Panc1 (cell line): ENCODE results near the gene CDK19.

Source experiments
- SIN3A ChIP-seq: IDR thresholded peaks from 2 replicates; pipeline ENCODE4 v1.6.1; 2012; ENCODE audit warnings: low read depth, mild to moderate bottlenecking, low read length, moderate library complexity, borderline replicate concordance; ENCODE audit not compliant: insufficient read depth
- TF ChIP-seq, protein P1 (sequence below), 2 experiments: IDR thresholded peaks; 2 replicates each; pipeline ENCODE4 v1.6.1; 2011 to 2012; ENCODE audit warnings: low read depth in 2 of 2, control low read depth in 1 of 2, low read length in 1 of 2, mild to moderate bottlenecking in 1 of 2, moderate library complexity in 1 of 2; ENCODE audit not compliant: insufficient read depth in 1 of 2
- TF ChIP-seq, protein P2 (sequence below): fragments of 450-650 bp; IDR thresholded peaks from 2 replicates; pipeline ENCODE4 v1.5.1; 2017; ENCODE audit warnings: mild to moderate bottlenecking

GRCh38 chr6:110625883-110626282 is 189.4 kb downstream of the CDK19 start:
- TF ChIP-seq, protein P1, sequence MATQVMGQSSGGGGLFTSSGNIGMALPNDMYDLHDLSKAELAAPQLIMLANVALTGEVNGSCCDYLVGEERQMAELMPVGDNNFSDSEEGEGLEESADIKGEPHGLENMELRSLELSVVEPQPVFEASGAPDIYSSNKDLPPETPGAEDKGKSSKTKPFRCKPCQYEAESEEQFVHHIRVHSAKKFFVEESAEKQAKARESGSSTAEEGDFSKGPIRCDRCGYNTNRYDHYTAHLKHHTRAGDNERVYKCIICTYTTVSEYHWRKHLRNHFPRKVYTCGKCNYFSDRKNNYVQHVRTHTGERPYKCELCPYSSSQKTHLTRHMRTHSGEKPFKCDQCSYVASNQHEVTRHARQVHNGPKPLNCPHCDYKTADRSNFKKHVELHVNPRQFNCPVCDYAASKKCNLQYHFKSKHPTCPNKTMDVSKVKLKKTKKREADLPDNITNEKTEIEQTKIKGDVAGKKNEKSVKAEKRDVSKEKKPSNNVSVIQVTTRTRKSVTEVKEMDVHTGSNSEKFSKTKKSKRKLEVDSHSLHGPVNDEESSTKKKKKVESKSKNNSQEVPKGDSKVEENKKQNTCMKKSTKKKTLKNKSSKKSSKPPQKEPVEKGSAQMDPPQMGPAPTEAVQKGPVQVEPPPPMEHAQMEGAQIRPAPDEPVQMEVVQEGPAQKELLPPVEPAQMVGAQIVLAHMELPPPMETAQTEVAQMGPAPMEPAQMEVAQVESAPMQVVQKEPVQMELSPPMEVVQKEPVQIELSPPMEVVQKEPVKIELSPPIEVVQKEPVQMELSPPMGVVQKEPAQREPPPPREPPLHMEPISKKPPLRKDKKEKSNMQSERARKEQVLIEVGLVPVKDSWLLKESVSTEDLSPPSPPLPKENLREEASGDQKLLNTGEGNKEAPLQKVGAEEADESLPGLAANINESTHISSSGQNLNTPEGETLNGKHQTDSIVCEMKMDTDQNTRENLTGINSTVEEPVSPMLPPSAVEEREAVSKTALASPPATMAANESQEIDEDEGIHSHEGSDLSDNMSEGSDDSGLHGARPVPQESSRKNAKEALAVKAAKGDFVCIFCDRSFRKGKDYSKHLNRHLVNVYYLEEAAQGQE (IDR thresholded peaks at IDR 0.05; ENCODE audit: insufficient read depth in 1 of 2, low read depth in 2 of 2, low read length in 1 of 2) = no peak
- TF ChIP-seq, protein P2, sequence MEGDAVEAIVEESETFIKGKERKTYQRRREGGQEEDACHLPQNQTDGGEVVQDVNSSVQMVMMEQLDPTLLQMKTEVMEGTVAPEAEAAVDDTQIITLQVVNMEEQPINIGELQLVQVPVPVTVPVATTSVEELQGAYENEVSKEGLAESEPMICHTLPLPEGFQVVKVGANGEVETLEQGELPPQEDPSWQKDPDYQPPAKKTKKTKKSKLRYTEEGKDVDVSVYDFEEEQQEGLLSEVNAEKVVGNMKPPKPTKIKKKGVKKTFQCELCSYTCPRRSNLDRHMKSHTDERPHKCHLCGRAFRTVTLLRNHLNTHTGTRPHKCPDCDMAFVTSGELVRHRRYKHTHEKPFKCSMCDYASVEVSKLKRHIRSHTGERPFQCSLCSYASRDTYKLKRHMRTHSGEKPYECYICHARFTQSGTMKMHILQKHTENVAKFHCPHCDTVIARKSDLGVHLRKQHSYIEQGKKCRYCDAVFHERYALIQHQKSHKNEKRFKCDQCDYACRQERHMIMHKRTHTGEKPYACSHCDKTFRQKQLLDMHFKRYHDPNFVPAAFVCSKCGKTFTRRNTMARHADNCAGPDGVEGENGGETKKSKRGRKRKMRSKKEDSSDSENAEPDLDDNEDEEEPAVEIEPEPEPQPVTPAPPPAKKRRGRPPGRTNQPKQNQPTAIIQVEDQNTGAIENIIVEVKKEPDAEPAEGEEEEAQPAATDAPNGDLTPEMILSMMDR = no peak
- TF ChIP-seq SIN3A = no peak
